H9 (cell line): Measurements from ENCODE around the gene ZNF829. TPM values are rescaled to one million over a fixed set of nuclear protein-coding genes. Genes with fewer than 3 reads are reported as not detected.

Experiments
- DNase-seq: peaks from one replicate; pipeline ENCODE4 v3.0.0-alpha.2; 2017
- H2AFZ ChIP-seq: one replicate; pipeline ENCODE4 v1.6.1; 2013; ENCODE audit warnings: mild to moderate bottlenecking, low read length, control low read depth, moderate library complexity
- H2AK5ac ChIP-seq: 2 replicates; pipeline ENCODE4 v1.6.1; 2013; ENCODE audit warnings: low read length, control low read depth, mixed read lengths; ENCODE audit not compliant: insufficient read length
- H2BK120ac ChIP-seq: one replicate; pipeline ENCODE4 v1.6.1; 2013; ENCODE audit warnings: low read depth, mild to moderate bottlenecking, low read length, control low read depth, inconsistent platforms; ENCODE audit not compliant: poor library complexity, severe bottlenecking
- H2BK12ac ChIP-seq: 2 replicates; pipeline ENCODE4 v1.6.1; 2013; ENCODE audit warnings: low read length, control low read depth, mixed read lengths, low read depth; ENCODE audit not compliant: insufficient read length
- H2BK15ac ChIP-seq: 2 replicates; pipeline ENCODE4 v1.6.1; 2013; ENCODE audit warnings: low read depth, low read length, control low read depth
- H2BK20ac ChIP-seq: one replicate; pipeline ENCODE4 v1.6.1; 2013; ENCODE audit warnings: low read depth, mild to moderate bottlenecking, low read length, control low read depth, inconsistent platforms; ENCODE audit not compliant: poor library complexity, severe bottlenecking
- H2BK5ac ChIP-seq: 2 replicates; pipeline ENCODE4 v1.6.1; 2013; ENCODE audit warnings: low read length, control low read depth, mixed read lengths; ENCODE audit not compliant: insufficient read length
- H3K14ac ChIP-seq: 2 replicates; pipeline ENCODE4 v1.6.1; 2013; ENCODE audit warnings: low read length, control low read depth; ENCODE audit not compliant: insufficient read depth
- H3K18ac ChIP-seq: 2 replicates; pipeline ENCODE4 v1.6.1; 2013; ENCODE audit warnings: low read depth, mild to moderate bottlenecking, mixed read lengths, low read length, control low read depth; ENCODE audit not compliant: insufficient read length
- H3K23ac ChIP-seq: 2 replicates; pipeline ENCODE4 v1.6.1; 2013; ENCODE audit warnings: low read length, control low read depth, mixed read lengths, low read depth; ENCODE audit not compliant: insufficient read length
- H3K23me2 ChIP-seq: 2 replicates; pipeline ENCODE4 v1.6.1; 2013; ENCODE audit warnings: low read depth, mild to moderate bottlenecking, mixed read lengths, low read length, control low read depth; ENCODE audit not compliant: insufficient read length, poor library complexity, severe bottlenecking
- H3K27ac ChIP-seq: 2 replicates; pipeline ENCODE4 v1.5.1; 2013; ENCODE audit warnings: low read length, control low read depth, mixed read lengths, low read depth; ENCODE audit not compliant: insufficient read length
- H3K27me3 ChIP-seq: 2 replicates; pipeline ENCODE4 v1.6.1; 2013; ENCODE audit warnings: low read length, control low read depth, inconsistent platforms; ENCODE audit not compliant: insufficient read depth
- H3K4ac ChIP-seq: 2 replicates; pipeline ENCODE4 v1.6.1; 2013; ENCODE audit warnings: low read depth, mild to moderate bottlenecking, control low read depth, inconsistent platforms, low read length, moderate library complexity
- H3K4me1 ChIP-seq: 2 replicates; pipeline ENCODE4 v1.6.1; 2013; ENCODE audit warnings: low read length, control low read depth, inconsistent platforms; ENCODE audit not compliant: insufficient read depth
- H3K4me2 ChIP-seq: 2 replicates; pipeline ENCODE4 v1.6.1; 2013; ENCODE audit warnings: low read length, control low read depth, mixed read lengths; ENCODE audit not compliant: insufficient read length, insufficient read depth
- H3K56ac ChIP-seq: 2 replicates; pipeline ENCODE4 v1.6.1; 2013; ENCODE audit warnings: low read depth, mild to moderate bottlenecking, mixed read lengths, low read length, control low read depth; ENCODE audit not compliant: insufficient read length
- H3K79me1 ChIP-seq: 2 replicates; pipeline ENCODE4 v1.6.1; 2013; ENCODE audit warnings: low read depth, mild to moderate bottlenecking, moderate library complexity, low read length, control low read depth, inconsistent platforms; ENCODE audit not compliant: insufficient read depth, poor library complexity, severe bottlenecking
- H3K79me2 ChIP-seq: 2 replicates; pipeline ENCODE4 v1.6.1; 2013; ENCODE audit warnings: low read length, control low read depth, inconsistent platforms; ENCODE audit not compliant: insufficient read depth
- H3K9ac ChIP-seq: 2 replicates; pipeline ENCODE4 v1.6.1; 2013; ENCODE audit warnings: low read length, control low read depth, mixed read lengths; ENCODE audit not compliant: insufficient read length; ENCODE audit errors: extremely low read depth
- H3K9me3 ChIP-seq: one replicate; pipeline ENCODE4 v1.6.1; 2013; ENCODE audit warnings: low read depth, low read length, inconsistent platforms; ENCODE audit not compliant: control insufficient read depth
- H3T11ph ChIP-seq: one replicate; pipeline ENCODE4 v1.6.1; 2013; ENCODE audit warnings: mild to moderate bottlenecking, low read length, control low read depth, inconsistent platforms
- H4K20me1 ChIP-seq: one replicate; pipeline ENCODE4 v1.6.1; 2013; ENCODE audit not compliant: control insufficient read depth, insufficient read length, insufficient read depth
- H4K5ac ChIP-seq: 2 replicates; pipeline ENCODE4 v1.6.1; 2013; ENCODE audit warnings: low read depth, mild to moderate bottlenecking, mixed read lengths, low read length, control low read depth; ENCODE audit not compliant: insufficient read length
- H4K8ac ChIP-seq: replicated peaks from 2 replicates; pipeline ENCODE4 v1.6.1; 2013; ENCODE audit warnings: low read length, control low read depth, mixed read lengths, low read depth; ENCODE audit not compliant: insufficient read length
- H4K91ac ChIP-seq: 2 replicates; pipeline ENCODE4 v1.6.1; 2013; ENCODE audit warnings: low read depth, mild to moderate bottlenecking, moderate library complexity, mixed read lengths, low read length, control low read depth; ENCODE audit not compliant: insufficient read length
- H3K27ac Mint-ChIP-seq, 3 experiments: 2 replicates in 2 of 3; 3 replicates in 1 of 3; pipeline ENCODE4 v1.8.0; 2020 to 2021; ENCODE audit warnings: mixed read lengths in 3 of 3, mild to moderate bottlenecking in 1 of 3, moderate library complexity in 1 of 3
- H3K27me3 Mint-ChIP-seq: 2 replicates; pipeline ENCODE4 v1.8.0; 2021; ENCODE audit warnings: low read depth, mild to moderate bottlenecking, moderate library complexity, mixed read lengths
- H3K36me3 Mint-ChIP-seq, 3 experiments: 2 replicates in 2 of 3; 3 replicates in 1 of 3; pipeline ENCODE4 v1.8.0; 2020 to 2021; ENCODE audit warnings: low read depth in 3 of 3, mixed read lengths in 3 of 3; ENCODE audit not compliant: insufficient read depth in 1 of 3
- H3K4me1 Mint-ChIP-seq, 2 experiments: 2 replicates each; pipeline ENCODE4 v1.8.0; 2020; ENCODE audit warnings: mixed read lengths in 2 of 2
- H3K4me3 Mint-ChIP-seq, 2 experiments: 2 replicates in 1 of 2; 3 replicates in 1 of 2; pipeline ENCODE4 v1.8.0; 2020 to 2021; ENCODE audit warnings: mild to moderate bottlenecking in 2 of 2, mixed read lengths in 2 of 2, moderate library complexity in 1 of 2
- H3K9me3 Mint-ChIP-seq, 2 experiments: 2 replicates in 1 of 2; 3 replicates in 1 of 2; pipeline ENCODE4 v1.8.0; 2020; ENCODE audit warnings: mild to moderate bottlenecking in 2 of 2, mixed read lengths in 2 of 2, moderate library complexity in 1 of 2
- WGBS: extraction: QIAGEN DNeasy Blood & Tissue Kit; methylation state at CpG from one replicate; pipeline ENCODE4 v1.1.7; 2013; ENCODE audit warnings: missing lambda C conversion rate, low lambda C conversion rate, mixed read lengths; ENCODE audit not compliant: insufficient read length; ENCODE audit errors: extremely low coverage; 5-methylcytosine and 5-hydroxymethylcytosine counted together
- total RNA-seq: library from RNA; stranded (reverse); gene quantifications from 2 replicates; pipeline ENCODE4 v1.2.1, GENCODE V29; 2021
- TF ChIP-seq, protein P1 (sequence below): fragments of 200-600 bp; sonication (generic); conservative IDR thresholded peaks from 3 replicates; pipeline ENCODE4 v1.8.0; 2021; ENCODE audit warnings: antibody characterized with exemption, mild to moderate bottlenecking

ZNF829 gene
- total RNA-seq, 1 experiment from 2014 or later, result 4.9 TPM

DNA sequence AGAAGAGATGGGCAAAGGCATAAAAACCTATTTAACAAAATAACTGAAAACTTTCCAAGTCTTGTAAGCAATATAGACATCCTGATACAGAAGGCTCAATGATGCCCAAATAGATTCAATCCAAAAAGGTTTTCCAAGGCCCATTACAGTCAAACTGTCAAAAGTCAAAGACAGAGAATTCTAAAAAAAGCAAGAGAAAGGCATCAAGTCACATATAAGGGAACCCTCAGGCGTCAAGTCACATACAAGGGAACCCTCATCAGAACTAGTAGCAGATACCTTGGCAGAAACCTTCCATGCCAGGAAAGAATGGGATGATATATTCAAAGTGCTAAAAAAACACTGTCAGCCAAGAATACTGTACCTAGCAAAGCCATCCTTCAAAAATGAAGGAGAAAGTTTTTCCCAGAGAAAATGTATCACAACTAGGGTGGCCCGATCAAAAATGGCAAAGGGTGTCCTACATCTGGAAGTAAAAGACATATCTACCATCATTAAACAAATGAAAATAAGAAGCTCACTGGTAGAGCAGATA, 21.2 kb downstream of the ZNF829 start:
- Histone ChIP-seq H3K9me3 (peaks cover 80% of the 10 kb centered on the region), H3K23ac (no peak overlapping the region), H3K4me1 (no peaks in the 10 kb centered on the region), H2BK5ac (no peak overlapping the region), H2BK120ac (no peak overlapping the region), H3K4ac (no peak overlapping the region), H2BK15ac (no peak overlapping the region), H3K18ac (no peak overlapping the region), H4K91ac (no peak overlapping the region), H4K5ac (no peak overlapping the region), H3K14ac (no peak overlapping the region), H3K56ac (no peak overlapping the region), H3K79me2 (no peaks in the 10 kb centered on the region), H3K27ac (no peak overlapping the region), H4K20me1 (no peaks in the 10 kb centered on the region), H3T11ph (no peak overlapping the region), H3K23me2 (no peaks in the 10 kb centered on the region), H2BK20ac (no peak overlapping the region), H4K8ac (no peak overlapping the region), H2BK12ac (no peak overlapping the region), H3K4me2 (no peak overlapping the region), H3K9ac (no peak overlapping the region), H3K27me3 (no peaks in the 10 kb centered on the region), H3K79me1 (no peaks in the 10 kb centered on the region), H2AFZ (no peak overlapping the region), H2AK5ac (no peak overlapping the region)
- peaks cover 1% of the 10 kb centered on the region for H3K27me3 Mint-ChIP-seq
- TF ChIP-seq, protein P1, sequence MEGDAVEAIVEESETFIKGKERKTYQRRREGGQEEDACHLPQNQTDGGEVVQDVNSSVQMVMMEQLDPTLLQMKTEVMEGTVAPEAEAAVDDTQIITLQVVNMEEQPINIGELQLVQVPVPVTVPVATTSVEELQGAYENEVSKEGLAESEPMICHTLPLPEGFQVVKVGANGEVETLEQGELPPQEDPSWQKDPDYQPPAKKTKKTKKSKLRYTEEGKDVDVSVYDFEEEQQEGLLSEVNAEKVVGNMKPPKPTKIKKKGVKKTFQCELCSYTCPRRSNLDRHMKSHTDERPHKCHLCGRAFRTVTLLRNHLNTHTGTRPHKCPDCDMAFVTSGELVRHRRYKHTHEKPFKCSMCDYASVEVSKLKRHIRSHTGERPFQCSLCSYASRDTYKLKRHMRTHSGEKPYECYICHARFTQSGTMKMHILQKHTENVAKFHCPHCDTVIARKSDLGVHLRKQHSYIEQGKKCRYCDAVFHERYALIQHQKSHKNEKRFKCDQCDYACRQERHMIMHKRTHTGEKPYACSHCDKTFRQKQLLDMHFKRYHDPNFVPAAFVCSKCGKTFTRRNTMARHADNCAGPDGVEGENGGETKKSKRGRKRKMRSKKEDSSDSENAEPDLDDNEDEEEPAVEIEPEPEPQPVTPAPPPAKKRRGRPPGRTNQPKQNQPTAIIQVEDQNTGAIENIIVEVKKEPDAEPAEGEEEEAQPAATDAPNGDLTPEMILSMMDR, result no peak
- H3K36me3 Mint-ChIP-seq, result peaks cover 64 to 93% (median 92%) of the 10 kb centered on the region in 3 experiments
- no peaks in the 10 kb centered on the region for H3K4me1 Mint-ChIP-seq
- H3K27ac Mint-ChIP-seq, result no peak overlapping the region
- peaks cover 88 to 96% of the 10 kb centered on the region in 2 experiments for H3K9me3 Mint-ChIP-seq
- no peak for DNase-seq
- H3K4me3 Mint-ChIP-seq, result no peak overlapping the region
- no CpG with 5 or more reads among the region's 2 CpGs for WGBS
